H9 (cell line): ENCODE data around the gene PPP5C. TPM values are rescaled to one million over a fixed set of nuclear protein-coding genes. Genes with fewer than 3 reads are reported as not detected.

Experiments
- DNase-seq: peaks from one replicate; pipeline ENCODE4 v3.0.0-alpha.2; 2017
- H2AFZ ChIP-seq: one replicate; pipeline ENCODE4 v1.6.1; 2013; ENCODE audit warnings: mild to moderate bottlenecking, low read length, control low read depth, moderate library complexity
- H2AK5ac ChIP-seq: 2 replicates; pipeline ENCODE4 v1.6.1; 2013; ENCODE audit warnings: low read length, control low read depth, mixed read lengths; ENCODE audit not compliant: insufficient read length
- H2BK120ac ChIP-seq: one replicate; pipeline ENCODE4 v1.6.1; 2013; ENCODE audit warnings: low read depth, mild to moderate bottlenecking, low read length, control low read depth, inconsistent platforms; ENCODE audit not compliant: poor library complexity, severe bottlenecking
- H2BK12ac ChIP-seq: 2 replicates; pipeline ENCODE4 v1.6.1; 2013; ENCODE audit warnings: low read length, control low read depth, mixed read lengths, low read depth; ENCODE audit not compliant: insufficient read length
- H2BK15ac ChIP-seq: 2 replicates; pipeline ENCODE4 v1.6.1; 2013; ENCODE audit warnings: low read depth, low read length, control low read depth
- H2BK20ac ChIP-seq: one replicate; pipeline ENCODE4 v1.6.1; 2013; ENCODE audit warnings: low read depth, mild to moderate bottlenecking, low read length, control low read depth, inconsistent platforms; ENCODE audit not compliant: poor library complexity, severe bottlenecking
- H2BK5ac ChIP-seq: 2 replicates; pipeline ENCODE4 v1.6.1; 2013; ENCODE audit warnings: low read length, control low read depth, mixed read lengths; ENCODE audit not compliant: insufficient read length
- H3K14ac ChIP-seq: 2 replicates; pipeline ENCODE4 v1.6.1; 2013; ENCODE audit warnings: low read length, control low read depth; ENCODE audit not compliant: insufficient read depth
- H3K18ac ChIP-seq: 2 replicates; pipeline ENCODE4 v1.6.1; 2013; ENCODE audit warnings: low read depth, mild to moderate bottlenecking, mixed read lengths, low read length, control low read depth; ENCODE audit not compliant: insufficient read length
- H3K23ac ChIP-seq: 2 replicates; pipeline ENCODE4 v1.6.1; 2013; ENCODE audit warnings: low read length, control low read depth, mixed read lengths, low read depth; ENCODE audit not compliant: insufficient read length
- H3K23me2 ChIP-seq: 2 replicates; pipeline ENCODE4 v1.6.1; 2013; ENCODE audit warnings: low read depth, mild to moderate bottlenecking, mixed read lengths, low read length, control low read depth; ENCODE audit not compliant: insufficient read length, poor library complexity, severe bottlenecking
- H3K27ac ChIP-seq: 2 replicates; pipeline ENCODE4 v1.5.1; 2013; ENCODE audit warnings: low read length, control low read depth, mixed read lengths, low read depth; ENCODE audit not compliant: insufficient read length
- H3K27me3 ChIP-seq: 2 replicates; pipeline ENCODE4 v1.6.1; 2013; ENCODE audit warnings: low read length, control low read depth, inconsistent platforms; ENCODE audit not compliant: insufficient read depth
- H3K4ac ChIP-seq: 2 replicates; pipeline ENCODE4 v1.6.1; 2013; ENCODE audit warnings: low read depth, mild to moderate bottlenecking, control low read depth, inconsistent platforms, low read length, moderate library complexity
- H3K4me1 ChIP-seq: 2 replicates; pipeline ENCODE4 v1.6.1; 2013; ENCODE audit warnings: low read length, control low read depth, inconsistent platforms; ENCODE audit not compliant: insufficient read depth
- H3K4me2 ChIP-seq: 2 replicates; pipeline ENCODE4 v1.6.1; 2013; ENCODE audit warnings: low read length, control low read depth, mixed read lengths; ENCODE audit not compliant: insufficient read length, insufficient read depth
- H3K56ac ChIP-seq: 2 replicates; pipeline ENCODE4 v1.6.1; 2013; ENCODE audit warnings: low read depth, mild to moderate bottlenecking, mixed read lengths, low read length, control low read depth; ENCODE audit not compliant: insufficient read length
- H3K79me1 ChIP-seq: 2 replicates; pipeline ENCODE4 v1.6.1; 2013; ENCODE audit warnings: low read depth, mild to moderate bottlenecking, moderate library complexity, low read length, control low read depth, inconsistent platforms; ENCODE audit not compliant: insufficient read depth, poor library complexity, severe bottlenecking
- H3K79me2 ChIP-seq: 2 replicates; pipeline ENCODE4 v1.6.1; 2013; ENCODE audit warnings: low read length, control low read depth, inconsistent platforms; ENCODE audit not compliant: insufficient read depth
- H3K9ac ChIP-seq: 2 replicates; pipeline ENCODE4 v1.6.1; 2013; ENCODE audit warnings: low read length, control low read depth, mixed read lengths; ENCODE audit not compliant: insufficient read length; ENCODE audit errors: extremely low read depth
- H3K9me3 ChIP-seq: one replicate; pipeline ENCODE4 v1.6.1; 2013; ENCODE audit warnings: low read depth, low read length, inconsistent platforms; ENCODE audit not compliant: control insufficient read depth
- H3T11ph ChIP-seq: one replicate; pipeline ENCODE4 v1.6.1; 2013; ENCODE audit warnings: mild to moderate bottlenecking, low read length, control low read depth, inconsistent platforms
- H4K20me1 ChIP-seq: one replicate; pipeline ENCODE4 v1.6.1; 2013; ENCODE audit not compliant: control insufficient read depth, insufficient read length, insufficient read depth
- H4K5ac ChIP-seq: 2 replicates; pipeline ENCODE4 v1.6.1; 2013; ENCODE audit warnings: low read depth, mild to moderate bottlenecking, mixed read lengths, low read length, control low read depth; ENCODE audit not compliant: insufficient read length
- H4K8ac ChIP-seq: replicated peaks from 2 replicates; pipeline ENCODE4 v1.6.1; 2013; ENCODE audit warnings: low read length, control low read depth, mixed read lengths, low read depth; ENCODE audit not compliant: insufficient read length
- H4K91ac ChIP-seq: 2 replicates; pipeline ENCODE4 v1.6.1; 2013; ENCODE audit warnings: low read depth, mild to moderate bottlenecking, moderate library complexity, mixed read lengths, low read length, control low read depth; ENCODE audit not compliant: insufficient read length
- H3K27ac Mint-ChIP-seq, 3 experiments: 2 replicates in 2 of 3; 3 replicates in 1 of 3; pipeline ENCODE4 v1.8.0; 2020 to 2021; ENCODE audit warnings: mixed read lengths in 3 of 3, mild to moderate bottlenecking in 1 of 3, moderate library complexity in 1 of 3
- H3K27me3 Mint-ChIP-seq: 2 replicates; pipeline ENCODE4 v1.8.0; 2021; ENCODE audit warnings: low read depth, mild to moderate bottlenecking, moderate library complexity, mixed read lengths
- H3K36me3 Mint-ChIP-seq, 3 experiments: 2 replicates in 2 of 3; 3 replicates in 1 of 3; pipeline ENCODE4 v1.8.0; 2020 to 2021; ENCODE audit warnings: low read depth in 3 of 3, mixed read lengths in 3 of 3; ENCODE audit not compliant: insufficient read depth in 1 of 3
- H3K4me1 Mint-ChIP-seq, 2 experiments: 2 replicates each; pipeline ENCODE4 v1.8.0; 2020; ENCODE audit warnings: mixed read lengths in 2 of 2
- H3K4me3 Mint-ChIP-seq, 2 experiments: 2 replicates in 1 of 2; 3 replicates in 1 of 2; pipeline ENCODE4 v1.8.0; 2020 to 2021; ENCODE audit warnings: mild to moderate bottlenecking in 2 of 2, mixed read lengths in 2 of 2, moderate library complexity in 1 of 2
- H3K9me3 Mint-ChIP-seq, 2 experiments: 2 replicates in 1 of 2; 3 replicates in 1 of 2; pipeline ENCODE4 v1.8.0; 2020; ENCODE audit warnings: mild to moderate bottlenecking in 2 of 2, mixed read lengths in 2 of 2, moderate library complexity in 1 of 2
- CTCF ChIP-seq: fragments of 200-600 bp; sonication (generic); conservative IDR thresholded peaks from 3 replicates; pipeline ENCODE4 v1.8.0; 2021; ENCODE audit warnings: antibody characterized with exemption, mild to moderate bottlenecking
- WGBS: extraction: QIAGEN DNeasy Blood & Tissue Kit; methylation state at CpG from one replicate; pipeline ENCODE4 v1.1.7; 2013; ENCODE audit warnings: missing lambda C conversion rate, low lambda C conversion rate, mixed read lengths; ENCODE audit not compliant: insufficient read length; ENCODE audit errors: extremely low coverage; 5-methylcytosine and 5-hydroxymethylcytosine counted together
- total RNA-seq: library from RNA; stranded (reverse); gene quantifications from 2 replicates; pipeline ENCODE4 v1.2.1, GENCODE V29; 2021

PPP5C gene
- total RNA-seq, 1 experiment from 2014 or later: 108 TPM

- H2BK20ac ChIP-seq: no peak overlapping the region
- H4K20me1 ChIP-seq: peaks cover 2% of the 10 kb centered on the region
- no peak overlapping the region for H4K91ac ChIP-seq
- no peak overlapping the region for H2BK5ac ChIP-seq
- H3K9ac ChIP-seq: peak overlapping the region; percentile 78
- no peak overlapping the region for H2BK15ac ChIP-seq
- no peak for DNase-seq
- no peak overlapping the region for H3K27ac ChIP-seq
- Mint-ChIP-seq H3K9me3 (no peaks in the 10 kb centered on the region; a peak in 3 of 5 replicates), H3K4me1 (peaks cover 43 to 52% of the 10 kb centered on the region in 2 experiments), H3K27ac (peak overlapping the region in 2 of 3 experiments; percentile 78 to 92; a peak in 4 of 7 replicates), H3K36me3 (peaks cover 11 to 17% (median 12%) of the 10 kb centered on the region in 3 experiments), H3K4me3 (peak overlapping the region; percentile 90 to 94), H3K27me3 (peaks cover 24% of the 10 kb centered on the region)
- peaks cover 3% of the 10 kb centered on the region; the same call in 1 of the 2 replicates for H3K4me1 ChIP-seq
- no peak overlapping the region for H2AFZ ChIP-seq
- no peak overlapping the region for H4K8ac ChIP-seq
- peak overlapping the region; percentile 90 for H3K4me2 ChIP-seq
- H4K5ac ChIP-seq: no peak overlapping the region
- no peak overlapping the region for H2BK120ac ChIP-seq
- H3K9me3 ChIP-seq: no peaks in the 10 kb centered on the region
- peak overlapping the region; percentile 82 for H3K14ac ChIP-seq
- no peaks in the 10 kb centered on the region; the same call in 1 of the 2 replicates for H3K27me3 ChIP-seq
- H2AK5ac ChIP-seq: no peak overlapping the region
- H3K79me2 ChIP-seq: peaks cover 6% of the 10 kb centered on the region; the same call in 1 of the 2 replicates
- H3K23ac ChIP-seq: no peak overlapping the region
- H3K56ac ChIP-seq: no peak overlapping the region
- WGBS: no CpG with 5 or more reads among the region's 29 CpGs
- H3T11ph ChIP-seq: no peak overlapping the region
- H3K4ac ChIP-seq: no peak overlapping the region
- H2BK12ac ChIP-seq: no peak overlapping the region
- peaks cover 7% of the 10 kb centered on the region for H3K79me1 ChIP-seq
- peaks cover 30% of the 10 kb centered on the region for H3K23me2 ChIP-seq
- H3K18ac ChIP-seq: peak overlapping the region; percentile 72
- no peak for TF ChIP-seq CTCF
These were observed 65.9 kb downstream of the PPP5C start for GRCh38 chr19:46412650-46413261.
